ENCODE measurements around the gene PDLIM1.

Gene PDLIM1

GRCh38 chr10:95290461-95291364, at the start of gene PDLIM1:
Gene PDLIM1 (minus strand): TSS chr10:95291003. CDS start chr10:95290915, 88 bp downstream.
- DNase-seq (ENCODE audit: low read depth in 1 of 2, low spot score in 1 of 2), result no peak

GRCh38 chr10:95339863-95340262, 49.1 kb upstream of the PDLIM1 start:
- no peak for DNase-seq (ENCODE audit: low read depth in 1 of 2, low spot score in 1 of 2)

GRCh38 chr10:95337423-95338160, 46.8 kb upstream of the PDLIM1 start:
- no peak for DNase-seq (ENCODE audit: low read depth in 1 of 2, low spot score in 1 of 2)

- DNase-seq (ENCODE audit: low read depth in 1 of 2, low spot score in 1 of 2), result no peak
Observed at GRCh38 chr10:95336702-95337101, 45.9 kb upstream of the PDLIM1 start.

GRCh38 chr10:95335933-95336699, 45.3 kb upstream of the PDLIM1 start:
- no peak for DNase-seq (ENCODE audit: low read depth in 1 of 2, low spot score in 1 of 2)

GRCh38 chr10:95334805-95335144, 44.0 kb upstream of the PDLIM1 start:
- no peak for DNase-seq (ENCODE audit: low read depth in 1 of 2, low spot score in 1 of 2)

GRCh38 chr10:95333997-95334804, 43.4 kb upstream of the PDLIM1 start:
- DNase-seq (ENCODE audit: low read depth in 1 of 2, low spot score in 1 of 2), result no peak

GRCh38 chr10:95332666-95333249, 42.0 kb upstream of the PDLIM1 start:
- DNase-seq (ENCODE audit: low read depth in 1 of 2, low spot score in 1 of 2), result no peak

GRCh38 chr10:95331596-95332130, 40.9 kb upstream of the PDLIM1 start:
- no peak for DNase-seq (ENCODE audit: low read depth in 1 of 2, low spot score in 1 of 2)

GRCh38 chr10:95330966-95331453, 40.2 kb upstream of the PDLIM1 start:
- no peak for DNase-seq (ENCODE audit: low read depth in 1 of 2, low spot score in 1 of 2)

- no peak for DNase-seq (ENCODE audit: low read depth in 1 of 2, low spot score in 1 of 2)
Observed at GRCh38 chr10:95329296-95329695, 38.5 kb upstream of the PDLIM1 start.

GRCh38 chr10:95328013-95328412, 37.2 kb upstream of the PDLIM1 start:
- DNase-seq (ENCODE audit: low read depth in 1 of 2, low spot score in 1 of 2), result no peak

GRCh38 chr10:95327367-95327766, 36.6 kb upstream of the PDLIM1 start:
- DNase-seq (ENCODE audit: low read depth in 1 of 2, low spot score in 1 of 2), result no peak

GRCh38 chr10:95326396-95326795, 35.6 kb upstream of the PDLIM1 start:
- no peak for DNase-seq (ENCODE audit: low read depth in 1 of 2, low spot score in 1 of 2)

GRCh38 chr10:95325863-95326262, 35.1 kb upstream of the PDLIM1 start:
- DNase-seq (ENCODE audit: low read depth in 1 of 2, low spot score in 1 of 2), result no peak

GRCh38 chr10:95324436-95325268, 33.8 kb upstream of the PDLIM1 start:
- no peak for DNase-seq (ENCODE audit: low read depth in 1 of 2, low spot score in 1 of 2)

GRCh38 chr10:95321554-95322301, 30.9 kb upstream of the PDLIM1 start:
- no peak for DNase-seq (ENCODE audit: low read depth in 1 of 2, low spot score in 1 of 2)

- DNase-seq (ENCODE audit: low read depth in 1 of 2, low spot score in 1 of 2), result no peak
Observed at GRCh38 chr10:95319239-95319638, 28.4 kb upstream of the PDLIM1 start.
